OCI-LY7 (cell line): ENCODE data around the gene CYP2A6. TPM values are rescaled to one million over a fixed set of nuclear protein-coding genes. Genes with fewer than 3 reads are reported as not detected.

ENCODE experiments used
- BruUV-seq: library from RNA; stranded (reverse); fragments of 400-500 nt; replicated peaks from 2 replicates; lab custom pipeline; 2021; lab: Mats Ljungman, UMichigan
- CTCF ChIA-PET: fragments of 300-600 bp; sonication (Branson Sonifier 250); formaldehyde crosslinking; loops from one replicate; lab custom pipeline; 2022; ENCODE audit warnings: antibody characterized with exemption; ENCODE audit not compliant: unreplicated experiment; lab: Charles Lee
- POLR2A ChIA-PET: fragments of 300-600 bp; sonication (Branson Sonifier 250); formaldehyde crosslinking; loops from one replicate; lab custom pipeline; 2022; ENCODE audit warnings: antibody characterized with exemption; lab: Charles Lee
- DNase-seq: peaks from one replicate; pipeline ENCODE4 v3.0.0-alpha.2; 2015; ENCODE audit warnings: low spot score
- H2AFZ ChIP-seq: fragments of 200-600 bp; sonication (generic), shearing (Covaris generic); 2 replicates; pipeline ENCODE4 v1.6.1; 2014; ENCODE audit warnings: mild to moderate bottlenecking, antibody characterized with exemption, low read length, moderate library complexity
- H3K27ac ChIP-seq: fragments of 200-600 bp; sonication (generic); 2 replicates; pipeline ENCODE4 v1.5.1; 2014; ENCODE audit warnings: mixed run types, low read depth, mild to moderate bottlenecking, moderate library complexity, low read length, inconsistent platforms; ENCODE audit not compliant: poor library complexity, severe bottlenecking
- H3K36me3 ChIP-seq: fragments of 200-600 bp; sonication (generic); 2 replicates; pipeline ENCODE4 v1.6.1; 2014; ENCODE audit warnings: mild to moderate bottlenecking, antibody characterized with exemption, low read length, moderate library complexity, mixed read lengths; ENCODE audit not compliant: insufficient read depth
- H3K4me1 ChIP-seq: fragments of 200-600 bp; sonication (generic); 2 replicates; pipeline ENCODE4 v1.5.1; 2014; ENCODE audit warnings: mild to moderate bottlenecking, low read length; ENCODE audit not compliant: insufficient read depth, poor library complexity, severe bottlenecking
- H3K4me2 ChIP-seq: fragments of 200-600 bp; sonication (generic); 2 replicates; pipeline ENCODE4 v1.6.1; 2014; ENCODE audit warnings: mild to moderate bottlenecking, low read length
- H3K4me3 ChIP-seq: fragments of 200-600 bp; sonication (generic); 2 replicates; pipeline ENCODE4 v1.5.1; 2014; ENCODE audit warnings: mild to moderate bottlenecking, low read depth, low read length; ENCODE audit not compliant: poor library complexity, severe bottlenecking
- H3K79me2 ChIP-seq: fragments of 200-600 bp; sonication (generic); 2 replicates; pipeline ENCODE4 v1.6.1; 2016; ENCODE audit warnings: low read depth, mild to moderate bottlenecking, low read length, moderate library complexity, mixed read lengths; ENCODE audit not compliant: insufficient read depth
- H3K9me2 ChIP-seq: fragments of 200-600 bp; sonication (generic); 2 replicates; pipeline ENCODE4 v1.6.1; 2016; ENCODE audit warnings: mild to moderate bottlenecking, low read length, mixed read lengths; ENCODE audit not compliant: insufficient read depth
- H3K9me3 ChIP-seq: fragments of 200-600 bp; sonication (generic); 2 replicates; pipeline ENCODE4 v1.6.1; 2014; ENCODE audit warnings: mild to moderate bottlenecking, mixed run types, low read length, mixed read lengths
- H4K20me1 ChIP-seq: fragments of 200-600 bp; sonication (generic); 2 replicates; pipeline ENCODE4 v1.6.1; 2014; ENCODE audit warnings: mild to moderate bottlenecking, antibody characterized with exemption, low read length, moderate library complexity, mixed read lengths; ENCODE audit not compliant: insufficient read depth
- EZH2phosphoT487 ChIP-seq: fragments of 200-600 bp; sonication (generic); IDR thresholded peaks from 2 replicates; pipeline ENCODE4 v1.6.1; 2018; ENCODE audit warnings: low read depth, borderline replicate concordance, mild to moderate bottlenecking, mixed run types, antibody characterized with exemption, low read length, moderate library complexity, mixed read lengths
- intact Hi-C: fragments of 100-400 bp; cut with micrococcal nuclease; formaldehyde crosslinking; loops from one replicate; pipeline ENCODE4 v1.10.0; 2022; ENCODE audit not compliant: unreplicated experiment
- total RNA-seq, 2 experiments: library from RNA; depleted of rRNA in 1 of 2; stranded (reverse); fragments of >200 nt in 1 of 2; shearing (Covaris generic) in 1 of 2; gene quantifications; 2 replicates each; pipeline ENCODE4 v1.2.3, GENCODE V29; 2014 to 2022
- TF ChIP-seq, protein P1 (sequence below): fragments of 200-600 bp; sonication (generic); conservative IDR thresholded peaks from 2 replicates; pipeline ENCODE4 v1.5.1; 2014; ENCODE audit warnings: mild to moderate bottlenecking, antibody characterized with exemption, low read length, moderate library complexity, mixed read lengths

CYP2A6 gene
- total RNA-seq, 2 experiments from 2014 or later: not detected

DNA sequence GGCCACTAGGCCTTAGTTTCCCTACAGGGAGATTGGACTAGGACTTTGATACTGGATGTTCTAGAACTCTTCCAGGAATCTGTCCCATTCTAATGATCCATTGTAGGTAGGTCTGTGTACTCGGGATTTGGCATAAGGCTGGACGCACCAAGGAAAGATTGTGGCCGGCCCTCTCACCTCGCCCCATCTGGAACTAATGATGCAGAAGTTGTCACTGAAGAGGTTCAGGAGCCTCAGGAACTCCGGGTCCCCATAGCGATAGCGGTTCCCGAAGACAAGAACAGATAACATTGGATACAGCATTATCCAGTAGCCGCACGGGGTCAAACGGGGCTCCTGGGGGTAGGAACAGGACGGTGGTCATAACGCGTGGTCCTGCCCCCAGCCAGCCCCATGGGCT, 40.1 kb downstream of the CYP2A6 start:
- no peak overlapping the region for H2AFZ ChIP-seq
- no peak for DNase-seq
- no peaks in the 10 kb centered on the region for H3K9me3 ChIP-seq
- ChIA-PET POLR2A (no interaction called here), CTCF (no interaction called here)
- H3K9me2 ChIP-seq: no peaks in the 10 kb centered on the region
- H3K79me2 ChIP-seq: peaks cover 14% of the 10 kb centered on the region; the same call in 1 of the 2 replicates
- no peak overlapping the region for H3K27ac ChIP-seq
- intact Hi-C loops: no loop called here
- peaks cover 32% of the 10 kb centered on the region for H3K4me1 ChIP-seq
- no TSS peak for BruUV-seq
- peaks cover 13% of the 10 kb centered on the region; the same call in 1 of the 2 replicates for H4K20me1 ChIP-seq
- peaks cover 49% of the 10 kb centered on the region for H3K36me3 ChIP-seq
- no peak overlapping the region for H3K4me2 ChIP-seq
- H3K4me3 ChIP-seq: no peak overlapping the region
- TF ChIP-seq EZH2phosphoT487: no peak
- TF ChIP-seq, protein P1, sequence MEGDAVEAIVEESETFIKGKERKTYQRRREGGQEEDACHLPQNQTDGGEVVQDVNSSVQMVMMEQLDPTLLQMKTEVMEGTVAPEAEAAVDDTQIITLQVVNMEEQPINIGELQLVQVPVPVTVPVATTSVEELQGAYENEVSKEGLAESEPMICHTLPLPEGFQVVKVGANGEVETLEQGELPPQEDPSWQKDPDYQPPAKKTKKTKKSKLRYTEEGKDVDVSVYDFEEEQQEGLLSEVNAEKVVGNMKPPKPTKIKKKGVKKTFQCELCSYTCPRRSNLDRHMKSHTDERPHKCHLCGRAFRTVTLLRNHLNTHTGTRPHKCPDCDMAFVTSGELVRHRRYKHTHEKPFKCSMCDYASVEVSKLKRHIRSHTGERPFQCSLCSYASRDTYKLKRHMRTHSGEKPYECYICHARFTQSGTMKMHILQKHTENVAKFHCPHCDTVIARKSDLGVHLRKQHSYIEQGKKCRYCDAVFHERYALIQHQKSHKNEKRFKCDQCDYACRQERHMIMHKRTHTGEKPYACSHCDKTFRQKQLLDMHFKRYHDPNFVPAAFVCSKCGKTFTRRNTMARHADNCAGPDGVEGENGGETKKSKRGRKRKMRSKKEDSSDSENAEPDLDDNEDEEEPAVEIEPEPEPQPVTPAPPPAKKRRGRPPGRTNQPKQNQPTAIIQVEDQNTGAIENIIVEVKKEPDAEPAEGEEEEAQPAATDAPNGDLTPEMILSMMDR: no peak

DNA sequence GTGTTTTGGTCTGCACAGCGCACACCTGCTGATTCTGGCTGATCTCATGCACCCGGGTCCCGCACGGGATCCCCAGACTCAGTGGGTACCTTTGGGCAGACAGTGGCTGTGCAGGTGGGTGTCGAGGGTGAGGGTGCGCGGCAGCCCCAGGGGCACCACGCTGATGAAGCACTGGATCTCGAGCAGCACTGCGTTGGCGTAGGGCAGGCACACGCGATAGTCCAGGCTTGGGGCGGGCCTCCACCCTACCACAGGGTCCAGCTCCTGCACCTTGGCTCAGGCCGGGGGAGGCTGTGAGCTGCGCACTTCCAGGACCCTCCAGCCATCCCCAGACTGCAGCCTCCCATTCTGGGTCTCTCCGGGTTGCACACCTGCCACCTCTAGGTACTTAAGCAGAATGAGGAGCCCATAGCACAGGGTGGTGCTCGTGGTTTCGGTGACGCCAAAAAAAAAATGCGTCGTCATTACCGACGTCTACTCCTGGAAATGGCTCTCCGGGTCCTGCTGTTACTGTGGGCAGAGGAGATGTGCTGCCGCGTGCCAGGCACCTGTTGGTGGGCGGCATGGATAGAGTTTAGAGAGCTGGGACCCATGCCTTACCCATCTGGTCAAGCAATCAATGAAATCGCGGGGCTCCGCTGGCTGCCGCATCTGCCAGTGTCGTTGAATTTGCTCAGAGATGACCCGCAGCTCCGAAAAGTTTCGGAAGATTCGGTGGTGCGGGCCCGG, 40.7 kb downstream of the CYP2A6 start:
- DNase-seq: no peak
- TF ChIP-seq, protein P1: no peak
- TF ChIP-seq EZH2phosphoT487: no peak
- Histone ChIP-seq H3K79me2 (peaks cover 20% of the 10 kb centered on the region; the same call in 1 of the 2 replicates), H3K27ac (no peak overlapping the region), H3K9me2 (no peaks in the 10 kb centered on the region), H4K20me1 (peaks cover 13% of the 10 kb centered on the region; the same call in 1 of the 2 replicates), H3K36me3 (peaks cover 55% of the 10 kb centered on the region), H3K4me1 (peaks cover 39% of the 10 kb centered on the region), H3K4me3 (no peak overlapping the region), H2AFZ (no peak overlapping the region), H3K9me3 (no peaks in the 10 kb centered on the region), H3K4me2 (no peak overlapping the region)
- intact Hi-C loops: no loop called here
- BruUV-seq: no TSS peak
- ChIA-PET POLR2A (no interaction called here), CTCF (no interaction called here)

DNA sequence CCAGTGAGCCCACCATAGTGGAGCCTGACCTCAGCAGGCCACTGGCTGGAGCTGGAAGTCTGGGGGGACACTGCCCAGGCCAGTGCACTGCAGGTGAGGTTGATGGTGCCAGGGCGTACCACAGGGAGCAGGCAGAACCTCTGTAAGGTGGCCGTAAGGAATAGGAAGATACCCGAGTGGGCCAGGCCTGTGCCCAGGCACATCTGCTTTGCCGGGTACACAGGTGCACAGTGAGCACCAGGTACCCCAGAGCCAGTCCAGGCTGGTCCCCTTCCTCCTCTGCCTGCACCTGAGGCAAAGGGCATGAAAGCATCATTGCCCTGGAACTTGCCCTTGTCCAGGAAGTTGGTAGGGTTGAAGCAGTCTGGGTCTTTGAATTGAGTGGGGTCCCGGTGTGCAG, 41.8 kb downstream of the CYP2A6 start:
- Histone ChIP-seq H3K27ac (no peak overlapping the region), H3K4me2 (no peak overlapping the region), H3K4me3 (no peak overlapping the region), H2AFZ (no peak overlapping the region), H3K9me3 (no peaks in the 10 kb centered on the region), H4K20me1 (peaks cover 15% of the 10 kb centered on the region; the same call in 1 of the 2 replicates), H3K9me2 (no peaks in the 10 kb centered on the region), H3K79me2 (peaks cover 30% of the 10 kb centered on the region; the same call in 1 of the 2 replicates), H3K4me1 (peaks cover 49% of the 10 kb centered on the region), H3K36me3 (peaks cover 66% of the 10 kb centered on the region)
- TF ChIP-seq, protein P1: no peak
- no peak for TF ChIP-seq EZH2phosphoT487
- no peak for DNase-seq
- no TSS peak for BruUV-seq
- intact Hi-C loops: no loop called here
- POLR2A ChIA-PET: no interaction called here
- CTCF ChIA-PET: no interaction called here
